ENCODE measurements around the gene FUT2.

DNA sequence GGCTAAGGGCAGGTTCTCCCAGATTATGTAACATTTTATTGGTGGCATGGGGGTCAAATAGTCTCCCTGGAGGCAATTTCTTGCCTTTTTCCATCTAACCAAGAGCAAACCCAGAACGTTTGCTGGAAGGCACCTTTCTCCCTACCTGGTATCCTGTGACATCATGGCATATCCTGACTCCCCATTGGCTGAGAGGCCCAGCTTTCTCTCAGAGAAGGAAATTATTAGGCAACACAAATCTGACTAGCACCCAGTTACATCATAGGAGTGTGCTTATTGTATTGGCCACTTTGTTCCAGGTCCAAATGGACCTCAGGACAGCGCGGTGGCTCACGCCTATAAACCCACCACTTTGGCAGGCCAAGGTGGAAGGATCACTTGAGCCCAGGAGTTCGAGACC is 36.0 kb upstream of the FUT2 start:
- no peak for TF ChIP-seq POLR2A (IDR thresholded peaks at IDR 0.05; ENCODE audit: low read length)
- no peak for TF ChIP-seq GATA1 (IDR thresholded peaks at IDR 0.05; ENCODE audit: low read depth, low read length)

Measured in erythroblast (primary cell).